SKM-1 (cell line): ENCODE results near the gene ALPP.
"Not testable (repeated sequence)": the region's sequence is repeated elsewhere in the genome, so short reads cannot be mapped to it uniquely, and the experiment has no call there.

Source experiments
- DNase-seq: peaks from one replicate; lab custom pipeline; 2025; ENCODE audit not compliant: unreplicated experiment; lab: John Stamatoyannopoulos, UW

The ALPP gene

DNA sequence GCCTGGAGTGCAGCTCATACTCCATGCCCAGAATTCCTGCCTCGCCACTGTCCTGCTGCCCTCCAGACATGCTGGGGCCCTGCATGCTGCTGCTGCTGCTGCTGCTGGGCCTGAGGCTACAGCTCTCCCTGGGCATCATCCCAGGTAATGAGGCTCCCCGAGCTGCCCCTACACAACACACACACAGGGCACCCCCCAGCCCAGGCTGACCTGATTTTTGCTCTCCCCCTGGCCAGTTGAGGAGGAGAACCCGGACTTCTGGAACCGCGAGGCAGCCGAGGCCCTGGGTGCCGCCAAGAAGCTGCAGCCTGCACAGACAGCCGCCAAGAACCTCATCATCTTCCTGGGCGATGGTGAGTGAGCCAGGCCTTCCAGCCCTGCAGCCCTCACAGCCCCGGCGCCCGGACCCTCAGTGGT is at the start of gene ALPP:
ALPP (plus strand) TSS at position 17 of the 417 bp plus-strand sequence; CDS start at position 69, 52 bp downstream.
- DNase-seq: not testable (repeated sequence)

DNA sequence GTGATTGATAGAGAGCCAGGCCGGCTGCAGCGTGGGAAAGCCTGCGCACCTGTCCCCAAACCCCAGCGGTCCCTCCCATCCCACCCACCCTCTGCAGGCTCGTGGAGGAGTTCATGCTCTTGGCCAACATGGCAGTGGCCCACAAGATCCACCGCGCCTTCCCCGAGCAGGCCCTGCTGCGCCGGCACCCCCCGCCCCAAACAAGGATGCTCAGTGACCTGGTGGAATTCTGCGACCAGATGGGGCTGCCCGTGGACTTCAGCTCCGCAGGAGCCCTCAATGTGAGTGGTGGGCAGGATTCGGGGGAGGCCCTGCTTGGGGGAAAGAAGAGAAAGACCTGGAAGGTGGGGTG is 48.9 kb upstream of the ALPP start:
- no peak for DNase-seq

DNA sequence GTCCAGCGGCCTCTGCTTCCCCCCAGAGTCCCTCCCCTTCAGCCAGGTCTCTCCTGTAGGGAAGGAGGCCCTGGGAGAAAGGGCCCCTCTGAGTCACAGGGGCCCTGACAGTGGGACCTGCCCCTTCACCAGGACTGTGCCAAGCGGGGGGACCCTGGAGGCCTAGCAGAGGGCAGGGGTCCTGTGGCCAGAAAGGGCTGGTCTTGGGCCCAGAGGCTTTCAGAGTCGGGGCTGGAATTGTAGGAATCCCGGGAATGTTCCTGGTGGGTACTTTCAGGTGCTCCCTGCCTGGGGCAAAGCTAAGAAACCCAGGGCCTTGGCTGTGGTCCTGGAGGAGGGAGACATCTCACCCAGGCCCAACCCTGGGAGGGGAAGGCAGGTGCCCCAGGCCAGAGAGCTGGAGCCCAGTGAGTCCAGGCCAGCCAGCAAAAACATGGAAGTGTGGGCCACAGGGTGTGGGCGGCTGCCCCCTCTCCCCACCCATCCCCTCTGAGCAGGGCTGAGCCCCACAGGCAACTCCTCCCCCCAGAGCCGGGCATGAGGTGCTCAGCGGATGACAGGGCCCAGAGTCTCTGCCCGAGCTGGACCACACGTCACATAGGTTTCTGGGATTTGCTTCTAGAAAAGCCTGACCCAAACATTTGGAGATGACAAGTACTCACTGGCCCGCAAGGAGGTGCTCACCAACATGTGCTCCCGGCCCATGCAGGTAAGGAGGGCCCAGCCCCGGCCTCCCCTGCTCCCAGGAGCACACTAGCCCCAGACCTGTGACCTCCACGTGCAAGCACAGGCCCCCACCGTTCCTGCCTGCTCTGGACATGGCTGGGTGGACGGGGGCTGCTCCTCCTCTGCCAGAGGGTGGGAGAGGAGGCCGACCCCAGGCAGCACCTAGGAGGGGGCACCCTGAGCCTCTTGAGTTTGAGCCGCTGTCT is 48.2 kb upstream of the ALPP start:
- DNase-seq: no peak

- not testable (repeated sequence) for DNase-seq
Observed at GRCh38 chr2:232331061-232331460, 47.5 kb upstream of the ALPP start.

DNA sequence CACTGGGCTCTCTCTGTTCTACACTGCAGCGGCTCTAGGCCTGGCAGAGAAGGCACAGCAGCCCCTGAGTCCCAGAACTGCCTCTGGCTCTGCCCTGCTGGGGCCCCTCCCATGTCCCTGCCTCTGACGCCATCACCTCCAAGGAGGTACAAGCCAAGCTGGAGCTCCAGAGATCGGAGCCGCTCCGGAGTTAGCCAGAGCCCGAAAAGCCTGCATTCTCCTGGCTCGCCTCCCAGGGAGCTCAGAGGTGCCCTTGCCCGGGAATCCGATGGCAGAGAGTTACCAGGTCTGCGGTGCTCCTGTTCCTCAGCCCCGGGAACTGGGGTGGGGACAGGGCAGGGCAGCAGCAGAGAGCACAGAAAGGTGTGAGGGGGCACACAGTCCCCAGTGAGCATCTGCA is 46.9 kb upstream of the ALPP start:
- DNase-seq: not testable (repeated sequence)

- not testable (repeated sequence) for DNase-seq
Observed at GRCh38 chr2:232332244-232332939, 46.2 kb upstream of the ALPP start.

- DNase-seq: no peak
Observed at GRCh38 chr2:232332940-232333259, 45.7 kb upstream of the ALPP start.

DNA sequence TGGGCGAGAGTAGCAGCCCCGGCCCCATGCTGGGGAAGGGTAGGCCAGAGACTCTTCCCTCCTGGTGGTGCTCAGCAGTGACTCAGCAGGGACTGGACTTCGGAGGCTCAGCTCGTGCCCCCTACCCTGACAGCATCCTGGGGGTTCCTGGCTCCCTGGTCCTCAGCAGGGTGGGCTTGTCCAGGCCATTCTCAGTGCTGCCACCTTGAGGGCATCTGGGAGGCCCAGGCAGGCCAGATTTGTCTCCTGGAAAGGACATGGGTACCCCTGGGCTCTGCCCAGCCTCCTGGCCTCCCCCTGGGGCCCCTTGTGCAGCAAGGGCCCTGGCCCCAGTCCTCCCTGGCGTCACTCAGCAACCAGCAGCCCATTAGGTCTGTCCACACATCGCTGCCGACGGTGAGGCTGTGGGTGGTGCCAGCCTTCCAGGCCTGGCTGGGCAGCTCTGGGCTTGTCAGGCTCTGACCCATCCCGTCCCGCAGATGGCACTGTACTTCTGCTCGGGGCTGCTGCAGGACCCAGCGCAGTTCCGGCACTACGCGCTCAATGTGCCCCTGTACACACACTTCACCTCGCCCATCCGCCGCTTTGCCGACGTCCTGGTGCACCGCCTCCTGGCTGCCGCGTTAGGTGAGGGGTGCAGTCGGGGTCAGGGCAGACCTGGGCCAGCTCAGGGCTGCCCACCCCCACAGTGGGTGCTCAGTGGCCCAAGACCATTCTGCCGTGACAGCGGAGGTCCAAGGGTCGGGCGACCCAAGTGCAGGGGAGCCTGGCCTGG is 45.0 kb upstream of the ALPP start:
- DNase-seq: no peak

DNA sequence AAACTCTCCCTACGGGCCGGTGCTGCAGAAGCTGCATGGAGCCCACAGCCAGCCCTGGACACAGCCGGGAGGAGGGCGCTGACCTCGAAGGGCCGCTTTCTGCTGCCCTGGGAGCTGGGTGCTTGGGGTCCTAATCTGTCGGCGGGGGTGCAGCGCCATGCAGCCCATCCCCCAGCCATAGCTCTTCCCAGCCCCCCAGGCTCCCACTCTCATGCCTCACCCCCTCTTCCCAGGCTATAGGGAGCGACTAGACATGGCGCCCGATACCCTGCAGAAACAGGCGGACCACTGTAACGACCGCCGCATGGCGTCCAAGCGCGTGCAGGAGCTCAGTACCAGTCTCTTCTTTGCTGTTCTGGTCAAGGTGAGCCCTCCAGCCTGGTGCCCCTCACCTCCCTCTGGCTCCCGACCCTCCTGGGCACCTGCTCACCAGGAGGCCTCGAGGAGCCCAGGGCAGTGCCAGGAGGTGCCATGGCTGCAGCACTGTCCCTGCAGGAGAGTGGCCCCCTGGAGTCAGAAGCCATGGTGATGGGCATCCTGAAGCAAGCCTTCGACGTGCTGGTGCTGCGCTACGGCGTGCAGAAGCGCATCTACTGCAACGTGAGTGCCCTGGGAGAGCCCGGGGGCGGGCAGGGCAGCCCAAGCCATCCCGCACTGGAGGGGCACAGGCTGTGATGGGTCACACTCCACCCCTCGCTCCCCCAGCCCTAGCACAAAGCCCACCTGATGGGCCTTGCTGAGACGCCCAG is 44.2 kb upstream of the ALPP start:
- not testable (repeated sequence) for DNase-seq

DNA sequence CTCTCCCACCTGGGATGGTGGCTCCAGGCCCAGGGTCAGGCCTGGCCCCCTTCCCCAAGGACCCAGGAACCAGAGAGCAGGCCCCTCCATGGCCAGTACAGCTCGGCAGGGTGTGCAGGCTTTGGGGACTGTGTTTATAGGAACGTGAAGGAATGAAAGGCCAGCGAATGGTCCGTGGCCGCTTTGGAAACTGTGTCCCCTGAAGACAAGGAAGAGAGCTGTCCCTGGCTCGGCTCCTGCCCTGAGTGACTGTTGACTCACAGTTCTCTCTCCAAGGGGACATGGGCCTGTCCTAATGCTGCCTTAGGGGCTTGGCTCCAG is 43.7 kb upstream of the ALPP start:
- DNase-seq: not testable (repeated sequence)

DNA sequence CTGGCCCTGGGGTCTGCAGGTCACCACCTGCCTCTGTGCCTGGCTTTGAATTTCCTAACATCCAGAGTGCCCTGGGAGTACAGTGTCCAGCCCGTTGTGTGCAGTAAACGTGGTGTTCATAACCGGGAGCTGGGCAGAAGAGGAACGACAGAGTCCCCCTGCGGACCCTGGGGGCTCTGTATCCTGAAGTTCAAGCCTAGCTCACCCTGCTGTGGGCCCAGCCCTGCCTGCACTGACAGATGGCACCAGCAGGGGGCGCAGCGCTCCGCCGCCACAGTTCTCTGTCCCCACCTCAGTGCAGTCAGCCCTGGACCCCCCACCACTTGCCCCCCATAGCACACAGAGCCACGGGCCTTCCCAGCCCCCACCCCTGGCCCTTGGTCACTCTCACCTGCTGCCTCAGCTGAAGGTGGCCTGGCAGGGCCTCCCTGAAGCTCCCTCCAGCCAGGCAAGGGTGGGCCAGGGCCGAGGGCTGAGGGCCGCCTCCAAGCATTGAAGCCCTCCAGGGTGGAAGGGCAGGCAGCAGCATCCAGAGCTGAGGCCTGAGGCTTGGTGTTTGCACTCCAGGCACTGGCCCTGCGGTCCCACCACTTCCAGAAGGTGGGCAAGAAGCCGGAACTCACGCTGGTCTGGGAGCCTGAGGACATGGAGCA is 43.2 kb upstream of the ALPP start:
- DNase-seq: not testable (repeated sequence)

- no peak for DNase-seq
Observed at GRCh38 chr2:232335859-232336215, 42.7 kb upstream of the ALPP start.

DNA sequence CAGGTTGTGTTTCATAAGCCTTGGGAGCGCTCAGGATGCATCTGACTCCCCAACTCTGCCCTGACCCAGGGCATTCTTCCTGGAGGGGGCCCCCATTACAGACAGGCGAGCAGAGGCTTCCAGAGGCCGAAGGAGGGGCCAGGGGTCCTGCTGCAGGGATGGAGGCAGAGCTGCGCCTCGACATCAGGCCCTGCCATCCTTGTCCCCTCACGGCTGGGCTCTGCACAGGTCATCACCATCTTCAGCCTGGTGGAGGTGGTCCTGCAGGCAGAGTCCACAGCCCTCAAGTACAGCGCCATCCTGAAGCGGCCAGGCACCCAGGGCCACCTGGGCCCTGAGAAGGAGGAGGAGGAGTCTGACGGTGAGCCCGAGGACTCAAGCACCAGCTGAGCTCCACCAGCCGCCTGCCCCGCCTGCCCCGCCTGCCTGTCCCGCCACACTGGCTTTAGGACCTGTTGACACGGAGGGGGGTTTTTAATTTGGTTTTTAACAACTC is 42.3 kb upstream of the ALPP start:
- DNase-seq: no peak

- no peak for DNase-seq
Observed at GRCh38 chr2:232336981-232337720, 41.4 kb upstream of the ALPP start.

DNA sequence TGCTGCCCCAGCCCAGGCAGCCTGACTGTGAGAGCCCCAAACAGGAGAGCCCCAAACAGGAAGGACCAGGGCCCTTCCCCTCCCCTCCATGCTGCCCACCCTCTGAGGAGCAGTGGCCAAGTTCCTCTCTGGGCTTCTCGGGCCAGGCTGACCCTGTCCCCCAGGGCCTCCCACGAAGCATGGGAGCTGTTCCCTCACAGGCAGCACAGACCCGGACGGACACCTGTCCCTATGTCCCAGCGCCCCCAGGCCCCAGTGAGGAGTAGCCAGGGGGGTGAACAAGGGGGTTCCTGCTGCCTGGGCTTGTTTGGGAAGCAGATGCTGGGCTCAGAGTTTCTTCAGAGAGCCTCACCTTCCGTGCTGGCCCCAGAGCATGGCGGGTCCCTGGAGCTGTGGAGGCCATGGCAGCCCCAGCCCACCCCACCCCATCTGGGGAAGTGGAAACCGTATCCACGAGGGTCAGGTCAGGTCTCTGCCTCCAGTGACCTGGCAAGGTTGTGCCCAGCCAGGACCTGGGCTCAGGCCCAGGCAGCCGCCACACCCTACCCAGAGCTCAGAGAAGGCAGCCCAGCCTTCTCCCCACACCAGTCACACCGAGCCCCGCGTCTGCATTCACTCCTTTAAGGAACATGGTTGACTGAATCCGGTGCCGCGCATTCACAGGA is 40.3 kb upstream of the ALPP start:
- not testable (repeated sequence) for DNase-seq

- no peak for DNase-seq
Observed at GRCh38 chr2:232338759-232339106, 39.8 kb upstream of the ALPP start.

GRCh38 chr2:232339121-232340081 is 39.1 kb upstream of the ALPP start:
- no peak for DNase-seq
